DND-41 (cell line): ENCODE data around the gene NT5C1A.

Experiments
- CTCF ChIP-seq: IDR thresholded peaks from 2 replicates; pipeline ENCODE4 v1.5.1; 2012; ENCODE audit warnings: borderline replicate concordance, low read length, moderate library complexity, mild to moderate bottlenecking; ENCODE audit not compliant: poor library complexity, severe bottlenecking; ENCODE audit errors: extremely low read depth
- EZH2 ChIP-seq: IDR thresholded peaks from 3 replicates; pipeline ENCODE4 v1.6.1; 2012; ENCODE audit warnings: borderline replicate concordance, low read depth, mild to moderate bottlenecking, moderate library complexity, low read length, inconsistent platforms; ENCODE audit not compliant: severe bottlenecking

- TF ChIP-seq CTCF (no peak), EZH2 (no peak)
Observed at GRCh38 chr1:39679821-39680220, 7.9 kb upstream of the NT5C1A start.
